Transverse colon (tissue), 3 donors: ENCODE results near the gene PREX1.

Experiments
- CTCF ChIP-seq, 5 experiments: fragments of 200-600 bp in 3 of 5; fragments of 450-650 bp in 2 of 5; sonication (generic) in 3 of 5; IDR thresholded peaks; 1 replicate in 2 of 5; 2 replicates in 3 of 5; pipeline ENCODE4 v1.5.1; 2016 to 2017; ENCODE audit warnings: antibody characterized with exemption in 5 of 5, inconsistent platforms in 3 of 5, mild to moderate bottlenecking in 2 of 5, moderate library complexity in 1 of 5
- EP300 ChIP-seq: sonication (generic); formaldehyde crosslinking; IDR thresholded peaks from one replicate; pipeline ENCODE4 v1.6.1; 2017; ENCODE audit warnings: antibody characterized with exemption, low read depth
- POLR2A ChIP-seq: fragments of 450-650 bp; IDR thresholded peaks from one replicate; pipeline ENCODE4 v1.6.1; 2016; ENCODE audit warnings: antibody characterized with exemption, mild to moderate bottlenecking, moderate library complexity

- TF ChIP-seq CTCF (IDR thresholded peaks at IDR 0.05) (no peak), POLR2A (no peak), EP300 (no peak)
Measured at GRCh38 chr20:48606841-48607543, 220.8 kb downstream of the PREX1 start.
